A673 (cell line): ENCODE results near the gene LRRC2. TPM values are rescaled to one million over a fixed set of nuclear protein-coding genes. Genes with fewer than 3 reads are reported as not detected.

Source experiments
- BruUV-seq: library from RNA; stranded (reverse); fragments of 400-500 nt; replicated peaks from 2 replicates; lab custom pipeline; 2021; lab: Mats Ljungman, UMichigan
- CTCF ChIA-PET: fragments of 300-600 bp; sonication (Branson Sonifier 250); formaldehyde crosslinking; loops from one replicate; lab custom pipeline; 2022; ENCODE audit warnings: antibody characterized with exemption; lab: Charles Lee
- POLR2A ChIA-PET: fragments of 300-600 bp; sonication (Branson Sonifier 250); formaldehyde crosslinking; loops from one replicate; lab custom pipeline; 2022; ENCODE audit warnings: antibody characterized with exemption; ENCODE audit not compliant: low non-redundant PET; lab: Charles Lee
- DNase-seq: peaks from one replicate; pipeline ENCODE4 v3.0.0-alpha.2; 2015; ENCODE audit warnings: low spot score
- H3K27ac ChIP-seq: fragments of 200-600 bp; sonication (generic); 2 replicates; pipeline ENCODE4 v1.5.1; 2016; ENCODE audit warnings: mixed run types, low read depth, mild to moderate bottlenecking, mixed read lengths, antibody characterized with exemption, low read length; ENCODE audit not compliant: poor library complexity, severe bottlenecking
- H3K27me3 ChIP-seq: fragments of 200-600 bp; sonication (generic); replicated peaks from 2 replicates; pipeline ENCODE4 v1.6.1; 2017; ENCODE audit warnings: mixed run types, low read depth, mild to moderate bottlenecking, mixed read lengths, antibody characterized with exemption, low read length; ENCODE audit not compliant: insufficient read depth, poor library complexity
- H3K36me3 ChIP-seq: fragments of 200-600 bp; sonication (generic); 2 replicates; pipeline ENCODE4 v1.6.1; 2016; ENCODE audit warnings: mixed run types, mild to moderate bottlenecking, mixed read lengths, antibody characterized with exemption, low read length; ENCODE audit not compliant: insufficient read depth, poor library complexity, severe bottlenecking
- H3K4me1 ChIP-seq: fragments of 200-600 bp; sonication (generic); 2 replicates; pipeline ENCODE4 v1.6.1; 2017; ENCODE audit warnings: mixed run types, mild to moderate bottlenecking, mixed read lengths, antibody characterized with exemption, low read length; ENCODE audit not compliant: insufficient read depth, poor library complexity, severe bottlenecking
- H3K4me3 ChIP-seq: fragments of 200-600 bp; sonication (generic); 2 replicates; pipeline ENCODE4 v1.5.1; 2016; ENCODE audit warnings: low read depth, mixed run types, mild to moderate bottlenecking, mixed read lengths, low read length; ENCODE audit not compliant: poor library complexity, severe bottlenecking
- H3K9me3 ChIP-seq: fragments of 200-600 bp; sonication (generic); 2 replicates; pipeline ENCODE4 v1.6.1; 2016; ENCODE audit warnings: mixed run types, low read depth, mild to moderate bottlenecking, mixed read lengths, antibody characterized with exemption, low read length; ENCODE audit not compliant: poor library complexity, severe bottlenecking
- CTCF ChIP-seq: fragments of 300-800, 200-600 bp; sonication (generic); conservative IDR thresholded peaks from 2 replicates; pipeline ENCODE4 v1.5.1; 2017; ENCODE audit warnings: low read depth, mild to moderate bottlenecking, antibody characterized with exemption, low read length, moderate library complexity, mixed read lengths
- EZH2 ChIP-seq: fragments of 200-600 bp; sonication (generic); IDR thresholded peaks from 2 replicates; pipeline ENCODE4 v1.6.1; 2017; ENCODE audit warnings: borderline replicate concordance, low read depth, mild to moderate bottlenecking, mixed read lengths, antibody characterized with exemption, low read length; ENCODE audit not compliant: poor library complexity, severe bottlenecking
- intact Hi-C: fragments of 100-400 bp; cut with micrococcal nuclease; formaldehyde crosslinking; loops from one replicate; pipeline ENCODE4 v1.10.0; 2022; ENCODE audit not compliant: unreplicated experiment
- total RNA-seq: library from RNA; stranded (reverse); gene quantifications from 2 replicates; pipeline ENCODE4 v1.2.3, GENCODE V29; 2021

The LRRC2 gene
- total RNA-seq, 1 experiment from 2014 or later = 0.28 TPM

- TF ChIP-seq CTCF (no peak), EZH2 (no peak)
- POLR2A ChIA-PET = no interaction called here
- H3K9me3 ChIP-seq = no peaks in the 10 kb centered on the region
- no peak for DNase-seq
- H3K4me3 ChIP-seq = no peak overlapping the region
- no peaks in the 10 kb centered on the region for H3K4me1 ChIP-seq
- intact Hi-C loops = no loop called here
- no peak overlapping the region for H3K27ac ChIP-seq
- H3K36me3 ChIP-seq = no peaks in the 10 kb centered on the region
- CTCF ChIA-PET = no interaction called here
- H3K27me3 ChIP-seq = no peaks in the 10 kb centered on the region
- no TSS peak for BruUV-seq
These were observed 61.3 kb downstream of the LRRC2 start for GRCh38 chr3:46504789-46505188.

GRCh38 chr3:46503200-46503874 is 62.8 kb downstream of the LRRC2 start:
- ChIA-PET POLR2A (no interaction called here), CTCF (no interaction called here)
- Histone ChIP-seq H3K9me3 (no peaks in the 10 kb centered on the region), H3K4me3 (no peak overlapping the region), H3K27ac (no peak overlapping the region), H3K36me3 (no peaks in the 10 kb centered on the region), H3K27me3 (no peaks in the 10 kb centered on the region), H3K4me1 (no peaks in the 10 kb centered on the region)
- no TSS peak for BruUV-seq
- DNase-seq = no peak
- TF ChIP-seq EZH2 (no peak), CTCF (no peak)
- intact Hi-C loops = no loop called here

- intact Hi-C loops = no loop called here
- no TSS peak for BruUV-seq
- DNase-seq = no peak
- Histone ChIP-seq H3K36me3 (no peaks in the 10 kb centered on the region), H3K4me3 (no peak overlapping the region), H3K9me3 (no peaks in the 10 kb centered on the region), H3K27ac (no peak overlapping the region), H3K4me1 (no peaks in the 10 kb centered on the region), H3K27me3 (no peaks in the 10 kb centered on the region)
- POLR2A ChIA-PET = no interaction called here
- TF ChIP-seq CTCF = no peak
- TF ChIP-seq EZH2 = no peak
- CTCF ChIA-PET = no interaction called here
These were observed 64.4 kb downstream of the LRRC2 start for GRCh38 chr3:46501702-46502101.
